Subcutaneous preadipocyte (primary cell): Measurements from ENCODE around the gene TGFBR1. TPM values are rescaled to one million over a fixed set of nuclear protein-coding genes. Genes with fewer than 3 reads are reported as not detected.

Experiments
- small RNA-seq: library from RNA; depleted of rRNA; stranded (forward); fragments of <200 nt; gene quantifications from one replicate; pipeline ENCODE3, GENCODE V24; 2012
- total RNA-seq: library from RNA; depleted of rRNA; stranded (reverse); fragments of >200 nt; gene quantifications from 2 replicates; pipeline ENCODE4 v1.2.3, GENCODE V29; 2012

Gene TGFBR1
- total RNA-seq = 19.8 and 26.6 TPM in 2 replicates

GRCh38 chr9:99104459-99105151 lies at the start of gene TGFBR1:
TSS of gene TGFBR1 (plus strand) at chr9:99105113. CDS start at chr9:99105206, 93 bp downstream.

Small RNA genes within 50 kb of the gene (small RNA-seq; reads per million reads assigned to genes)
- gene RN7SL794P (not detected), gene RNA5SP290 (not detected)

Other genes starting within 250 kb of the TGFBR1 start
- 2.2 and 6.8 TPM in 2 replicates for gene COL15A1, start 161.2 kb upstream of the TGFBR1 start, total RNA-seq
- 48.7 and 50.3 TPM in 2 replicates for gene ALG2, start 116.8 kb downstream of the TGFBR1 start, total RNA-seq
- 77.8 and 87.8 TPM in 2 replicates for gene SEC61B, start 117.2 kb downstream of the TGFBR1 start, total RNA-seq